Neuron (in vitro differentiated cells): Measurements from ENCODE around the gene METTL18.
A peak's percentile ranks its signal among the peaks of the same experiment; 100 is the strongest.
"Not testable (repeated sequence)": the region's sequence is repeated elsewhere in the genome, so short reads cannot be mapped to it uniquely, and the experiment has no call there.

Experiments
- H2AFZ ChIP-seq: one replicate; pipeline ENCODE4 v1.6.1; 2013; ENCODE audit warnings: low read depth, mild to moderate bottlenecking, inconsistent platforms, low read length, moderate library complexity
- H3K27me3 ChIP-seq: one replicate; pipeline ENCODE4 v1.6.1; 2013; ENCODE audit warnings: low read length; ENCODE audit not compliant: insufficient read depth
- H3K36me3 ChIP-seq: one replicate; pipeline ENCODE4 v1.6.1; 2013; ENCODE audit warnings: low read length; ENCODE audit not compliant: insufficient read depth
- H3K4me1 ChIP-seq: one replicate; pipeline ENCODE4 v1.6.1; 2013; ENCODE audit warnings: low read length; ENCODE audit not compliant: insufficient read depth
- H3K4me3 ChIP-seq: 2 replicates; pipeline ENCODE4 v1.5.1; 2013; ENCODE audit warnings: mild to moderate bottlenecking, low read length, moderate library complexity
- H3K9me3 ChIP-seq: one replicate; pipeline ENCODE4 v1.6.1; 2013; ENCODE audit warnings: low read length

METTL18 gene

DNA sequence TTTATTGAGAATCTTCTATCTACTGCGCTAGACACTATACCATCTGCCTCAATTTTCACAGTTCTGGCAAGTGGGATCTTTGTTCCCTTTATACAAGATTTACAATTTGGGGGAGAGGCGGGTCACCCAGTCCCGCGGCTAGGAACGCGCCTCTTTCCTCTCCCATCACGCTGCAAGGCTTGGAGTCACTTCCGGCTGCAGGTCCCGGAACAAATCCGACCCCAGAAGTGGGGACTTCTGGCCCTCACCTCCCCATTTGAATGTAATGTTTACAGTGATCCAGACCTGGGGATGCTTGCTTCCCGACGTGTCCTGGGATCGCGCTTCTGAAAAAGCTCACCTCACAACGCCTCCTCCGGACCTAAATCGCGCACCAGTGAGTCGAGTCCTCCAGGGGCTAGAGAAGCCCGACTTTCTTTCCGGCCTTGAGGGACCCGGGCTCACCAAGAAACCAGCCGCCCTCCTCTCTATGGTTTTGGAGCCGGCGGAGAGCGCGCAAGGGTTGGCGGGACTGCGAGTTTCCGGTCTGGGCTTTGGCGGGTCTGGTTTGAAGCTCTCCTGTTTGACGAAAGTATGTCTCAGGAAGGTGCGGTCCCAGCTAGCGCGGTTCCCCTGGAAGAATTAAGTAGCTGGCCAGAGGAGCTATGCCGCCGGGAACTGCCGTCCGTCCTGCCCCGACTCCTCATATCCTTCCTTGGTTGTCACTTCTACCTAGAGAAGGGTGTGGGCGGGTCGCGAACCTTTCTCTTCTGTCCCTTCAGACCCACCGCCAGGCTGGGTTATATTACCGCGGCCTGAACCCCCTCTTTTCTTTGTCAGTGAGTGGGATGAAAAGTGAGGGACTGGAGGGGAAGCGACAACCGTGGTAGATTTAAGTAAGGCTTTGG, at the start of gene METTL18:
Gene METTL18, minus strand, starts transcription at position 378 of the 887 bp plus-strand sequence. CDS start 1,212 bp downstream, outside the sequence.
- Histone ChIP-seq H3K4me1 (peaks cover 13% of the 10 kb centered on the region), H2AFZ (peak within 1 kb of the TSS; percentile 68), H3K27me3 (no peaks in the 10 kb centered on the region), H3K36me3 (peaks cover 13% of the 10 kb centered on the region), H3K9me3 (no peaks in the 10 kb centered on the region), H3K4me3 (peak within 1 kb of the TSS; percentile 64)

DNA sequence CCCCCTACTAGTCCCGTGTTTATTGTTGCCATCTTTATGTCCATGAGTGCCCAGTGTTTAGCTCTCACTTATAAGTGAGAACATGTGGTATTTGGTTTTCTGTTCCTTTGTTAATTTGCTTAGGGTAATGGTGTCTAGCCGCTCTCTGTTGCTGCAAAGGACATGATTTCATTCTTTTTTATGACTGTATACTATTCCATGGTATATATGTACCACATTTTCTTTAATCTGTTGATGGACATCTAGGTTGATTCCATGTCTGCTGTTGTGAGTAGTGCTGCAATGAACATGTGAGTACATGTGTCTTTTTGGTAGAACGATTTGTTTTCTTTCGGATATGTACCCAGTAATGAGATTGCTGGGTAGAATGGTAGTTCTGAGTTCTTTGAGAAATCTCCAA, 44.2 kb upstream of the METTL18 start:
- H3K36me3 ChIP-seq, result peaks cover 51% of the 10 kb centered on the region
- H3K27me3 ChIP-seq, result no peaks in the 10 kb centered on the region
- peaks cover 13% of the 10 kb centered on the region for H3K9me3 ChIP-seq
- no peak overlapping the region for H2AFZ ChIP-seq
- H3K4me3 ChIP-seq, result no peak overlapping the region
- H3K4me1 ChIP-seq, result no peaks in the 10 kb centered on the region

DNA sequence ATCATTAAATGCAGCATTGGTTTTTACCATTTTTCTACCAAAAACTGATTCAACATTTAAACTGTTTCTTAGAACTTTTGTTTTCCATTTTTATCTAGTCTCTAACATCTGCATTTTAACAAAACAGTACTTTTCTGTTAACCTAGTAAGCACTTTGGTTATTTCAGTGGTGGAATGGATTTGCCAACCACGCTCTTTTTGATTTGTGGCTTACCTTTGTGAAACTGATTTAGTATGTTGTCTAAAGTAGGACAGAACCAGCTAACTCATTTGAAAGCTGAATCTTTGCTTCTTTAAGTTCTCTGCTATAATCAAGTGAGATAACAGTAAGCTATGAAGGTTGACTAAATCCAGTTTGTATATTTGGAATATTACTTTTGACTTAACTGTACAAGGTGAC, 41.5 kb upstream of the METTL18 start:
- no peak overlapping the region for H3K4me3 ChIP-seq
- H3K27me3 ChIP-seq, result no peaks in the 10 kb centered on the region
- H3K9me3 ChIP-seq, result peaks cover 13% of the 10 kb centered on the region
- H3K4me1 ChIP-seq, result no peaks in the 10 kb centered on the region
- peaks cover 67% of the 10 kb centered on the region for H3K36me3 ChIP-seq
- H2AFZ ChIP-seq, result no peak overlapping the region

DNA sequence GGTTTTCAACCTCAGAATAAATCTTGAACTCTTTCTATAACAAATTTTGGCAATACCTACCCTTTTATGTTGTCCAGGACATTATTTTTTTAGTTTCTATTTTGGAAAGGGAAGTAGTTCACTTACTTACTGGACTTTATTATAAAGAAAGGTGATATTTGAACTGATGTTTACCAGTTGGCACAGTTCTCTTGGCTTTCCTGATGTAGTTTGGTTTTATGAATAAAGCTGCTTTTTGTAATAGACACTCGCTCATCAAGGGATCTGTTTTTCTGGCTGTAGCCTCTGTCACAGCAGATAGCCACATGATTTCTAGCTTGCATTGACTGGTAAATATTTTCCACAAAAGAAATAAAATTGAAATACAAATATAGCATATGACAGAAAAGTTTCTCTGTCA, 40.9 kb upstream of the METTL18 start:
- H3K36me3 ChIP-seq, result peaks cover 67% of the 10 kb centered on the region
- H2AFZ ChIP-seq, result no peak overlapping the region
- H3K4me3 ChIP-seq, result no peak overlapping the region
- H3K27me3 ChIP-seq, result no peaks in the 10 kb centered on the region
- H3K4me1 ChIP-seq, result no peaks in the 10 kb centered on the region
- peaks cover 9% of the 10 kb centered on the region for H3K9me3 ChIP-seq

DNA sequence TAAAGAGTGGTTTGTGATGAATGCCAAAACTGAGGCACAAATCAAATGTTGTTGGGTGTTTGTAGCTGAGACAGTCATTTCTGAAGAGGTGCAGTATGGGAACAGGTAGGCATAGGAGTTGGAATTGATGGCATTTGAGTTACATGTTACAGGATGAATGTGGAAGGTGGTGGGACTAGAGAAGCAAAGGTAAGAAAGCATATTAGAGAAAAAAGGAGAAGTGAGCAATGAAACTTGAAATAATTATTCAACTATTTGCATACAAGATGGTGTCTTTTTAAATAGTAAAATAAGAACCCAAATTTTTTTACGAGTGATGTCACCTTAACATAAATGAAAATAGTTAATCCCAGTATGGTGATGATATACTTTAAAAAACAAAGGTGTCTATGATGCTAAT, 40.2 kb upstream of the METTL18 start:
- H2AFZ ChIP-seq, result no peak overlapping the region
- H3K9me3 ChIP-seq, result peaks cover 7% of the 10 kb centered on the region
- H3K4me1 ChIP-seq, result no peaks in the 10 kb centered on the region
- H3K4me3 ChIP-seq, result no peak overlapping the region
- H3K36me3 ChIP-seq, result peaks cover 74% of the 10 kb centered on the region
- H3K27me3 ChIP-seq, result no peaks in the 10 kb centered on the region

DNA sequence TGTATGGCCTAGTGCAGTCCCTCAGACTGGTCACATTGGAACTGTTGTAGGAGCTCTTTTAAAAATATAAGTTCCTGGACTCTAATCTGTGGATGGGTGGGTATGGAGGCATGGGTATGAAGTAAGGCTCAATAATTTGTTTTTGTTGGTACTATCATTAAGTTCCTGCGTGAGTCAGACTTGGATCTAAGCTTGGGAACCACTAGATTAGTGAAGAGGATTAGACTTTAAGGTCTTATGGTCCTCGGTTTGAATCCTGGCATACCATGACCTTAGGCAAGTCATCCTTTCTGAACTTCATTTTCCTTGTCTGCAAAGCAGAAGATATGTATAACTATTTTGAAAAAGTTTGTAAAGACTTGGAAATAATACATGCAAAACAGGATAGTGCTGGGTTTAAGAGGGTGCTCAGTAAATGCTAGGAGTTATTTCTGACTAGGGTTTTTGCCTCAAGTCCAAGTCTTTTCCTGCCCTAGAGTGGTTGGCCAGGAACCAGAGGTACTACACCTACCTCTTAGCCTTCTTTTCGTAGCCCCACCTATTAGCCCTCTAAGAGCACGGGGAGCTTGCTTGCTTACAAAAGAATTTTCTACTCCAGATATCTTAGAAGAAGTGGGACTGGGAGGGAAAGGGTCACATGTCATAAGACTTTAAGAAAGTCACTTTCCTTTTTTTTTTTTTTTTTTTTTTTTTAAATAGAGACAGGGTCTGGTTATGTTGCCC, 38.6 kb upstream of the METTL18 start:
- Histone ChIP-seq H3K4me3 (no peak overlapping the region), H3K36me3 (peaks cover 78% of the 10 kb centered on the region), H2AFZ (no peak overlapping the region), H3K4me1 (no peaks in the 10 kb centered on the region), H3K27me3 (no peaks in the 10 kb centered on the region), H3K9me3 (no peaks in the 10 kb centered on the region)

DNA sequence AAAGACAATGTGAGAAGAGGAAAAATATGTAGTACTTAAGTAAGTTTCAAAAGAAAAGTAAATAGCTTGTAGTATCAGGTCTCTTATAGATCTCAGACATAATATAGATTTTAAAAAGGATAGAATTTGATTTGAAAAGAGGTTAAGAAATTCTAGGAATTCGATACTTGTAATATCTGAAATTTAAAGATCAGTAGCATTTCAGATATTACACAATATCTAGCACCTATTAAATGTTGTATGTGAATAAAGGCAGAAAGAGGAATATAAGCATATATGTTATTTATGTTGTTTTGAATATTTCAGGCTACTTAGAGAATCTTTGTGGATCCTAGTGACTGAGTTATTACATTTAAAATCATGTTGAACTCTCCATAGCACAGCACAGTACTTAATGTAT, 35.0 kb upstream of the METTL18 start:
- no peaks in the 10 kb centered on the region for H3K4me1 ChIP-seq
- H2AFZ ChIP-seq, result no peak overlapping the region
- no peaks in the 10 kb centered on the region for H3K27me3 ChIP-seq
- H3K9me3 ChIP-seq, result no peaks in the 10 kb centered on the region
- no peak overlapping the region for H3K4me3 ChIP-seq
- peaks cover 72% of the 10 kb centered on the region for H3K36me3 ChIP-seq

DNA sequence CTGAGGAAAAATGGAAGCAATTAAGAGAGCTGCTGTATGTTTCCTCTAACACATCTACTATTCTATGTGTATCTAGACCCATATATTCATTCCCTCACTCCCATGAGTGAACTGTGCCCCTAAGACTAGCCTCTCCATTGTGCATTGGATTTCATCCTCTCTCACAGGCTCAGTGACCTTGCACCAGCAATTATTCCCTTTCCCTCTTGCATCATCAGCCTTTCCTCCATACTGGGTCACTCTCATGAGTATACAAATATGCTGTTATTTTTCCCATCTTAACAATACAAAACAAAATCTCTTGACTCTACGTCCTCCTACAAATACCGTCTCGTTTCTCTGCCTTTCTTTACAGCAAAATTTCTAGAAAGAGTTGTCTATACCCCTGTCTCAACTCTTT, 29.4 kb upstream of the METTL18 start:
- H3K9me3 ChIP-seq, result no peaks in the 10 kb centered on the region
- no peak overlapping the region for H3K4me3 ChIP-seq
- H3K36me3 ChIP-seq, result peaks cover 48% of the 10 kb centered on the region

DNA sequence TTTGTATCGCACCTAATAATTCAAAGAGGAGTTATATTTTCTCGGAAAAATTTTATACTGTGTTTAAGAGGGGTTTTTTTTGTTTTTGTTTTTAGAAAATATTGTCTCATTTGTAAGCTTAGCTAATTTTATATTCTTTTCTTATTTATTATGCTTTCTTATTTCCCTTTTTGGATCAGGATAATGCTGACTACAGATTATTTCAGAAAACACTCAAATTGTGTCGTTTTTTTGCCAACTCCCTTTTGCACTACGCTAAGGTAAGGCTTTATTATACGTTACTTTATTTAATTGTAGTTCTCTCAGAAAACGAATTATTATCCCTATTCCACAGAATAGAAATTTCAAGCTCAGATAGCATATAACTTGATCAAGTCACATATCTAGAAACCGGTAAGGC, 26.8 kb upstream of the METTL18 start:
- H3K4me1 ChIP-seq, result no peaks in the 10 kb centered on the region
- no peak overlapping the region for H2AFZ ChIP-seq
- H3K36me3 ChIP-seq, result peaks cover 36% of the 10 kb centered on the region
- peaks cover 3% of the 10 kb centered on the region for H3K9me3 ChIP-seq
- no peaks in the 10 kb centered on the region for H3K27me3 ChIP-seq
- H3K4me3 ChIP-seq, result no peak overlapping the region

More for the DNA sequence above, 29.4 kb upstream of the METTL18 start:
- H3K4me1 ChIP-seq, result no peaks in the 10 kb centered on the region
- no peaks in the 10 kb centered on the region for H3K27me3 ChIP-seq
- H2AFZ ChIP-seq, result no peak overlapping the region

DNA sequence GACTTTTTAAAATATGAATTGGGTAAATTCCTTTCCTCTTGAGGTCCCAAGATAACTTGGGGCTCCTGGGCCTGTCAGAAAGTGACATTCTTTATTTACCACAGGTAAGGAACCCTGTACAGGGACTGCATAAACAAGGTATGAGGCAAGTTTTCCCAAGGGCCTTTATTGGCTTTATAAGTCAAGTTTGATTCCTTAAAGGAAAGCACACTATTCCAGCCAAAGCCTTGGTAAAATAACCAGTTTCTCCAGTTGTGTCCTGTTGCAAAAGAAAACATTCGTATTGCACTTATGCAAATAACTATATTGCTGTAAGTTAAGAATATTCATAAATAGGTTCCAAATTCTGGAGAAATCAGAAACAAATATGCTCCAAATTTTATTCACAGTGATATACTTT, 21.9 kb upstream of the METTL18 start:
- Histone ChIP-seq H3K9me3 (peaks cover 3% of the 10 kb centered on the region), H2AFZ (no peak overlapping the region), H3K27me3 (no peaks in the 10 kb centered on the region), H3K36me3 (peaks cover 28% of the 10 kb centered on the region), H3K4me3 (no peak overlapping the region), H3K4me1 (no peaks in the 10 kb centered on the region)

DNA sequence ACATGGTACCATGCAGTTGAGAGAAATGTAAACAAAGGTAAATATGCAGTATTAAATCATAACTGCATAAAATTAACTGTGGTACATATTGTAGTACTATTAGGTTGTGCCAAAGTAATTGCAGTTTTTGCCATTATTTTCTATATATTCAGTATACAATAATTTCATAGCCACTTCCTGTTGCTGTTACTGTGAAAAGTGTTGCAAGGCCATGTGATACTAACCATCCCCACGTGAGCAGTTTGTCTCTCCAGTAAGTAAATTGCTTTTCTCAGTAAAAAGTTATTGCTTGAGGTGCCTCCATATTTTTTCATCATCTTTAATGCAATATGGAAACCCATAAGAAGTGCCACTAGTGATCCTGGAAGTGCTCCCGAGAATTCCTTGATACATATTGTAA, 19.6 kb upstream of the METTL18 start:
- Histone ChIP-seq H3K4me3 (no peak overlapping the region), H3K4me1 (no peaks in the 10 kb centered on the region), H3K27me3 (no peaks in the 10 kb centered on the region), H2AFZ (no peak overlapping the region), H3K36me3 (peaks cover 31% of the 10 kb centered on the region), H3K9me3 (peaks cover 3% of the 10 kb centered on the region)

DNA sequence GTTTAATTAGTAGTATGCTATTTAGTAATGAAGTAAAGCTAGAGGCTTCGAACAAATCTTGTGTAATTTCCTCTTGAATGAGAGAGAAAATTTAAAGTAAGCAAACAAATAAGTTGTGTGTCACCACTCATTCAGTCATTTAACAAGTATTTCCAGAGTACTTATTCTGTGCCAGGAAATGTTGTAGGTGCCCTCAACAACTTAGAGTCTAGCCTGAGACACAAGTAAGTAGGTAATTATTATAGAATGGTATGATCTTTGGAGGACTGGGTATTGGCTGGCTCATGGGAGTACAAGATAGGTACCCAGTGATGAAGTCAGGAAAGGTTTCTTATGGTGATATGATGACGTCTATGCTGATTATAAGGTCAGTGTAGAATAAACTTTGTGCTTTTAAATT, 17.4 kb upstream of the METTL18 start:
- Histone ChIP-seq H3K4me3 (no peak overlapping the region), H3K36me3 (peaks cover 38% of the 10 kb centered on the region), H3K4me1 (no peaks in the 10 kb centered on the region)

DNA sequence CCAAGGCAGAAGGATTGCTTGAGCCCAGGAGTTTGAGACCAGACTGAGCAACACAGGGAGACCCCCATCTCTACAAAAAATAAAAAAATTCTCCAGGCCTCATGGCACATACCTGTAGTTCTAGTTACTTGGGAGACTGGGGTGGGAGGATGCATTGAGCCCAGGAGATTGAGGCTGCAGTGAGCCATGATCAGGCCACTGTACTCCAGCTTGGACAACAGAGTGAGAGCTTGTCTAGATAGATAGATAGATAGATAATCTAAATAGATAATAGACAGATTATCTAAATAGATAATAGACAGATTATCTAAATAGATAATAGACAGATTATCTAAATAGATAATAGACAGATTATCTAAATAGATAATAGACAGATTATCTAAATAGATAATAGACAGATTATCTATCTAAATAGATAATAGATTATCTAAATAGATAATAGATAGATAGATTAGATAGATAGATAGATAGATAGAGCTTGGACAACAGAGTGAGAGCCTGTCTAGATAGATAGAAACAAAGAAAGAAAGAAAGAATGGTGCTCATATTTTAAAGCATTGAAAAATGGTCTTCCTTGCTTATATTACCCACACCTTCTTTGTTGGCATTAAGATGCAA, 16.8 kb upstream of the METTL18 start:
- not testable (repeated sequence) for H3K4me1 ChIP-seq, H3K9me3 ChIP-seq, H2AFZ ChIP-seq, H3K4me3 ChIP-seq, H3K27me3 ChIP-seq
- peaks cover 42% of the 10 kb centered on the region for H3K36me3 ChIP-seq

More for the DNA sequence above, 17.4 kb upstream of the METTL18 start:
- H3K27me3 ChIP-seq, result no peaks in the 10 kb centered on the region
- H2AFZ ChIP-seq, result no peak overlapping the region
- H3K9me3 ChIP-seq, result no peaks in the 10 kb centered on the region
